ENCODE data around the gene TAS2R38.

DNA sequence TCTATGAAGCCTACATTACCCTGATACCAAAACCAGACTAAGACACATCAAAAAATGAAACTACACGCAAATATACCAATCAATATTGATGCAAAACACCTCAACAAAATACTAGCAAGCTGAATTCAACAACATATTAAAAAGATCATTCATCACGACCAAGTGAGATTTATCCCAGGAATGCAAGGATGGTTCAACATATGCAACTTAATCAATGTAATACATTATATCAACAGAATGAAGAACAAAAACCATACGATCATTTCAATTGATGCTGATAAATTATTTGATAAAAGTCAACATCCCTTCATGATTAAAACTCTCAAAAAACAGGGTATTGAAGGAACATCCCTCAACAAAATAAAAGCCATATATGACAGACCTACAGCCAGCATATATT, 32.5 kb downstream of the TAS2R38 start:
- TF ChIP-seq, protein P1, sequence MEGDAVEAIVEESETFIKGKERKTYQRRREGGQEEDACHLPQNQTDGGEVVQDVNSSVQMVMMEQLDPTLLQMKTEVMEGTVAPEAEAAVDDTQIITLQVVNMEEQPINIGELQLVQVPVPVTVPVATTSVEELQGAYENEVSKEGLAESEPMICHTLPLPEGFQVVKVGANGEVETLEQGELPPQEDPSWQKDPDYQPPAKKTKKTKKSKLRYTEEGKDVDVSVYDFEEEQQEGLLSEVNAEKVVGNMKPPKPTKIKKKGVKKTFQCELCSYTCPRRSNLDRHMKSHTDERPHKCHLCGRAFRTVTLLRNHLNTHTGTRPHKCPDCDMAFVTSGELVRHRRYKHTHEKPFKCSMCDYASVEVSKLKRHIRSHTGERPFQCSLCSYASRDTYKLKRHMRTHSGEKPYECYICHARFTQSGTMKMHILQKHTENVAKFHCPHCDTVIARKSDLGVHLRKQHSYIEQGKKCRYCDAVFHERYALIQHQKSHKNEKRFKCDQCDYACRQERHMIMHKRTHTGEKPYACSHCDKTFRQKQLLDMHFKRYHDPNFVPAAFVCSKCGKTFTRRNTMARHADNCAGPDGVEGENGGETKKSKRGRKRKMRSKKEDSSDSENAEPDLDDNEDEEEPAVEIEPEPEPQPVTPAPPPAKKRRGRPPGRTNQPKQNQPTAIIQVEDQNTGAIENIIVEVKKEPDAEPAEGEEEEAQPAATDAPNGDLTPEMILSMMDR (IDR thresholded peaks at IDR 0.05 in 4 of 5, conservative IDR thresholded peaks at IDR 0.05 in 1 of 5), result no peak
- TF ChIP-seq POLR2A (IDR thresholded peaks at IDR 0.05), result no peak

Measured in gastrocnemius medialis (tissue), 4 donors.